BE2C (cell line): ENCODE measurements around the gene MYH9.
"Not testable (repeated sequence)": the region's sequence is repeated elsewhere in the genome, so short reads cannot be mapped to it uniquely, and the experiment has no call there.

Experiments used
- DNase-seq: peaks from one replicate; pipeline ENCODE4 v3.0.0-alpha.2; 2020
- H3K27me3 ChIP-seq: fragments of 250-450 bp; sonication (Bioruptor Pico); 2 replicates; pipeline ENCODE4 v1.5.1; 2020; ENCODE audit warnings: mild to moderate bottlenecking
- H3K36me3 ChIP-seq: fragments of 250-450 bp; sonication (Bioruptor Pico); 2 replicates; pipeline ENCODE4 v1.5.1; 2020; ENCODE audit warnings: mild to moderate bottlenecking
- H3K4me1 ChIP-seq: fragments of 250-450 bp; sonication (Bioruptor Pico); 2 replicates; pipeline ENCODE4 v1.5.1; 2020
- H3K4me3 ChIP-seq: 2 replicates; pipeline ENCODE4 v1.5.1; 2011; ENCODE audit warnings: low read depth, low read length
- H3K9me3 ChIP-seq: fragments of 250-450 bp; sonication (Bioruptor Pico); 2 replicates; pipeline ENCODE4 v1.5.1; 2020
- CTCF ChIP-seq: IDR thresholded peaks from 2 replicates; pipeline ENCODE4 v1.5.1; 2012; ENCODE audit warnings: mild to moderate bottlenecking, low read depth, low read length

Gene MYH9

GRCh38 chr22:36261675-36262074 lies 126.1 kb downstream of the MYH9 start:
- H3K27me3 ChIP-seq, H3K9me3 ChIP-seq, DNase-seq, H3K4me1 ChIP-seq, H3K4me3 ChIP-seq, H3K36me3 ChIP-seq: not testable (repeated sequence)
- peak; percentile 45 for TF ChIP-seq CTCF

DNA sequence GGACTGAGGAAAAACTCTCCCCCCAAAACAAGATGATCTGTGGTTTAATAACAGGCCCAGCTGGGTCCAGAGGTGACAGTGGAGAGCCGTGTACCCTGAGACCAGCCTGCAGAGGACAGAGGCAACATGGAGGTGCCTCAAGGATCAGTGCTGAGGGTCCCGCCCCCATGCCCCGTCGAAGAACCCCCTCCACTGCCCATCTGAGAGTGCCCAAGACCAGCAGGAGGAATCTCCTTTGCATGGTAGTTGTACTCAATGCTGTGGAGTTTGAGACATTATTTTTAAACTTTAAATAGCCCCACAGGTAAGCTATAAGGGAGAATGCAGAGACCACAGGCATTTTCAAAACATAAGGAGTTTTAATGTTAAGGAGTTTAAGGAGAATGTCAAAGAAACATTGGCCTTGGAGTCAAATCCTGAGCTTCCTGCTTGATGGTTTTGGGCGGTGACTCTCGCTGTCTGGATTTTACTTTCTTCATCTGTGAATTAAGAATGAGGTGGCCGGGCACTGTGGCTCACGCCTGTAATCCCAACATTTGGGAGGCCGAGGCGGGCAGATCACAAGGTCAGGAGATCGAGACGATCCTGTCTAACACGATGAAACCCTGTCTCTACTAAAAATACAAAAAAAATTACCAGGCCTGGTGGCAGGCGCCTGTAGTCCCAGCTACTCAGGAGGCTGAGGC lies 128.0 kb downstream of the MYH9 start:
- Histone ChIP-seq H3K36me3 (no peaks in the 10 kb centered on the region), H3K9me3 (no peaks in the 10 kb centered on the region), H3K27me3 (no peaks in the 10 kb centered on the region), H3K4me1 (peaks cover 3% of the 10 kb centered on the region), H3K4me3 (no peak overlapping the region)
- no peak for DNase-seq
- TF ChIP-seq CTCF: no peak

DNA sequence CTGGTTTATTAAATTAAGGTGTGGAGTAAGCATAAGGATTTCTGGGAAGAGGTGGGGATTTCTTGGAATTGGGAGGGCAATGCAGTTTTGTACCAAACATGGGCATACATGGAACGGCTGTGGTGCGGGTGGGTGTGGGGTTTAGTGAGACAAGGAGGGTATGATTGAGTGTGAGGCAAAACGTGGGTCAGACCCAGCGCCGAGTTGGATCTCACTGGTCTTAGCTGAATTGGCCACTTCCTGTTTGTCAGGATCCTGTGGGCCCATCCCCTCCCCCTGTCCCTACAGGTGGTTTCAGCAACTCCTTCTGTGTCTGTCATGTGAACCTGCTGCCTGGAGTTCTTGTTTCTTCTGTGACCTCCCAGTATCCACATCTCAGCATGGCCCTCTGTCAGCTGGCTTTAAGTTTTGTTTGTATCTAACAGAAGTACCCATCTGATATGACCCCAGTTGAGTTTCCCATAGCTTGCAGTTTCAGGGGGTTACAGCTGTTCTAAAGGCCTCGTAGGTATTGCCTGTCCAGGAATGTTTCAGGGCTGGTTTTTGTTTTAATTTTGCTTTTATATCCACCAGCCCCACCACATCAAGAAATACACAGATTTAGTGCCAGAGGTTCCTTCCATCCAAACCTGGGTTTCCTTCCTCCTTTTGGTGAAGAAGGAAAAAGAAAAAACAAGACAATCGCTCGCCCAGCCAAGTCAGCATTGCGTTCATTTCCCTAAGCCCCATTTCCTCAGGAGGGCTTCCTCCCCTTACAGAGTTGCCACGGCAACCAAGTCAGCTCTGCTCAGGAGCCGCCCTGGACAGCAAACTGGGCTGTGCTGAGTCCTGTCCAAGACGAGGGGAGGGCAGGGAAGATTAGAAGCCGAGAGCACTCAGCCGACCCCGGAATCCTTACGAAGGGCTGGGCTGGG lies 128.8 kb downstream of the MYH9 start:
- DNase-seq: no peak
- H3K36me3 ChIP-seq: no peaks in the 10 kb centered on the region
- no peak overlapping the region for H3K4me3 ChIP-seq
- TF ChIP-seq CTCF: no peak
- no peaks in the 10 kb centered on the region for H3K27me3 ChIP-seq
- no peaks in the 10 kb centered on the region for H3K9me3 ChIP-seq
- H3K4me1 ChIP-seq: peaks cover 4% of the 10 kb centered on the region

- no peaks in the 10 kb centered on the region for H3K36me3 ChIP-seq
- peaks cover 4% of the 10 kb centered on the region for H3K4me1 ChIP-seq
- no peaks in the 10 kb centered on the region for H3K9me3 ChIP-seq
- TF ChIP-seq CTCF: no peak
- H3K4me3 ChIP-seq: no peak overlapping the region
- DNase-seq: no peak
- no peaks in the 10 kb centered on the region for H3K27me3 ChIP-seq
Measured at GRCh38 chr22:36257948-36258670, 129.7 kb downstream of the MYH9 start.

DNA sequence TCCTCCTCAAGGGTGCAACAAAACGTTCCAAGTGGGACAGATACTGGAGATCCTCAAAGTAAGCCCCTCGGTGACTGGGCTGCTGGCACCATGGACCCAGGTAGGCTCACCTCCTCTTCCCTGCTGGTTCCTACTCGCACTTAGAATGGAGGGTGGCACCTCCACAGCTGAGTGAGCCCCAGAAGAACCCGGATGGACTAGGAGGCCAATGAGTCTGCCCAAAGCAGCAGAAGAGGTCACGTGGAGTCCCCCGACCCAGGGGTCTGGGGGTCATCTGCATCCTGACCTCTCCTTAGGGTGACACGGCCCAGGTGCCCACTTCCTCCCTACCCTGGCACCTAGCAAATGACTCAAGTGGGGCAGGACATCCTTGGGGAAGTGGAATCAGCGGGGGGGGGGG lies 130.5 kb downstream of the MYH9 start:
- no peak overlapping the region for H3K4me3 ChIP-seq
- H3K9me3 ChIP-seq: no peaks in the 10 kb centered on the region
- DNase-seq: no peak
- TF ChIP-seq CTCF: no peak
- H3K4me1 ChIP-seq: peaks cover 4% of the 10 kb centered on the region
- no peaks in the 10 kb centered on the region for H3K36me3 ChIP-seq
- no peaks in the 10 kb centered on the region for H3K27me3 ChIP-seq

GRCh38 chr22:36256478-36256877 lies 131.3 kb downstream of the MYH9 start:
- Histone ChIP-seq H3K9me3 (no peaks in the 10 kb centered on the region), H3K4me1 (peaks cover 4% of the 10 kb centered on the region), H3K27me3 (no peaks in the 10 kb centered on the region), H3K36me3 (no peaks in the 10 kb centered on the region), H3K4me3 (no peak overlapping the region)
- DNase-seq: no peak
- TF ChIP-seq CTCF: no peak

DNA sequence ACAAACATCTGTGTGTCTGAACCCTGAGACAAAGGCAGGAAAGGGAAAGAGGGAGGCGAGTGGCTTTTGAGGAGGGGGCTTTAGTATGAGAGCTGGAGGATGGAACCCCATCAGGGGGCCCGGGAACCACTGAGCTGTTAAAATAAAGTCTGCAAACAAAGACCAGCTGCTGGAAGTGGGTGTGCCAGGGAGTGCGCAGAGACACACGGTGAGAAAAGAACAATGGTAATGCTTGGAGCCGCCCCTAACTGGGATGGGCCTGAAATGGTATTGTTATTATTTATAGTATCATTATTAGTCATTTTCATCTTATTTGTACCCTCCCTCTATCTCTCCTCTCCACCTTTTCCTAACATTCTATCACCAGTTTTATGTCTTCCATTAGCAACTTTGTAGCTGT lies 132.2 kb downstream of the MYH9 start:
- H3K36me3 ChIP-seq, H3K27me3 ChIP-seq, H3K9me3 ChIP-seq, H3K4me1 ChIP-seq, DNase-seq, H3K4me3 ChIP-seq: not testable (repeated sequence)
